ENCODE data around the gene GPX3. TPM values are rescaled to one million over a fixed set of nuclear protein-coding genes. Genes with fewer than 3 reads are reported as not detected.

Gene GPX3
- total and polyA plus RNA-seq, 3 donors from 2014 or later, result 119 to 224 (median 216) TPM

DNA sequence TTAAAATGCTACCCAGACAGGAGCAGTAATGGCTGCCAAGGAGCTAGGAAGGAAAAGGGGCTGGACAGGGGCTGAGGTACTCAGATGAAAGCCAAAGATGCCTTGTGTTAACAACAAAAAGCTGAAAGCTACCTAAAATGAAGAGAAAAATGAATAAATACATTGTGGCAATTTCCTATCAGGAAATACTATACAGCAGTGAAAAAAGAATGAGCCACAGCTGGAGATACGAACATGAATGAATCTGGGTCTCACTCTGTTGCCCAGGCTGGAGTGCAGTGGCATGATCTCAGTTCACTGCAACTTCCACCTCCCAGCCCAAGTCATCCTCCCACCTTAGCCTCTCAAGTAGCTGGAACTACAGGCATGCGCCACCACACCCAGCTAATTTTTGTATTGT, 54.2 kb downstream of the GPX3 start:
- no peak overlapping the region for H3K4me3 ChIP-seq
- H3K9me3 ChIP-seq, result no peaks in the 10 kb centered on the region
- H3K36me3 ChIP-seq (ENCODE audit: low read depth, missing control alignments), result no peaks in the 10 kb centered on the region
- WGBS, 2 donors, result 93 to 95% methylated on average over 2 of the region's 2 CpGs
- no peaks in the 10 kb centered on the region for H3K4me1 ChIP-seq
- no peak overlapping the region for H3K27ac ChIP-seq
- H3K27me3 ChIP-seq, result no peaks in the 10 kb centered on the region
- intact Hi-C loops (cut with DNase I; ENCODE audit: low total_unique reads), result no loop called here
- TF ChIP-seq POLR2A (IDR thresholded peaks at IDR 0.05) (no peak), CTCF (IDR thresholded peaks at IDR 0.05) (no peak)
- no peak for DNase-seq

GRCh38 chr5:151075698-151076331, 55.4 kb downstream of the GPX3 start:
- no peak for TF ChIP-seq POLR2A (IDR thresholded peaks at IDR 0.05)
- no peak for TF ChIP-seq CTCF (IDR thresholded peaks at IDR 0.05)
- H3K4me3 ChIP-seq, result no peak overlapping the region
- intact Hi-C loops (cut with DNase I; ENCODE audit: low total_unique reads), result no loop called here
- no peak overlapping the region for H3K27ac ChIP-seq
- H3K27me3 ChIP-seq, result no peaks in the 10 kb centered on the region
- H3K4me1 ChIP-seq, result peaks cover 5% of the 10 kb centered on the region
- 67 to 79% methylated on average over 4 to 5 of the region's 5 CpGs for WGBS, 2 donors
- no peaks in the 10 kb centered on the region for H3K9me3 ChIP-seq
- no peak for DNase-seq
- no peaks in the 10 kb centered on the region for H3K36me3 ChIP-seq (ENCODE audit: low read depth, missing control alignments)

DNA sequence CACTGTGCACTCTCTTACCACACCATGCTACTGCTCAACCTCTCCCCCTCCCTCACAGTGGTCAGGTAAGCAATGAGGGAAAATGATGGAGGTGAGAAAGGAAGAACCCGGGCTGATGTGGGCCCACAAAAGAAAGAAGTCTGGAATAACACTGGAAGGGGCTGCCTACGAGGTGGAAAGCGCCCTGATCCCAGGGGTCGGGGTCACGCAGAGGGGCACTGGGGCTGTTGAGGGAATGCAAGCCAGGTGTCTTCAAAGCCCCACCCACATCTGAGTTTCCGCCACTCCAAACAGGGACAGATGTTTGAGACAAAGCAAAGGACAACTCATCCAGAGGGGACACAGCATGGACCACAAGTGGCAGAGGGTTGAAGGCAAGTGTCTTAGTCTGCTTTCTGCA, 56.2 kb downstream of the GPX3 start:
- no peak overlapping the region for H3K27ac ChIP-seq
- intact Hi-C loops (cut with DNase I; ENCODE audit: low total_unique reads), result no loop called here
- no peak for TF ChIP-seq POLR2A (IDR thresholded peaks at IDR 0.05)
- no peak for TF ChIP-seq CTCF (IDR thresholded peaks at IDR 0.05)
- H3K9me3 ChIP-seq, result no peaks in the 10 kb centered on the region
- no peaks in the 10 kb centered on the region for H3K27me3 ChIP-seq
- no peaks in the 10 kb centered on the region for H3K36me3 ChIP-seq (ENCODE audit: low read depth, missing control alignments)
- H3K4me3 ChIP-seq, result no peak overlapping the region
- peaks cover 6% of the 10 kb centered on the region for H3K4me1 ChIP-seq
- 85 to 93% methylated on average over 6 of the region's 6 CpGs for WGBS, 2 donors
- DNase-seq, result no peak

DNA sequence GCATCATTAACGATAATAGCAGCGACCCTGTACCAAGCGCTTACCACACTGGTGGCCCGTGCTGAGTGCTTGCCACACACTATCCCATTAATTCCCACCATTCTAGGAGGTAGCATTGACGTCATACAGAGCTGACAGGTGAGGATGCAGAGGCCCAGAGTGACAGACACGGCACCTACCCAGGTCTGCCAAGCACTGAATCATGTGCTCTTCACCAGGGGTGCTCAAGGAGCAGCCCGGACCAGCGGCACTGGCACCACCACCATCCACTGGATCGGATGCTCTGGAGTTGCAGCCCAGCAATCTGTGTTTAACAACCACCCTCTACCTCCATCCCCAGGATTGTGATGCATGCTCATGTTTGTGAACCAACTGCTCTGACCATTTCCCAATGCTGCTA, 57.0 kb downstream of the GPX3 start:
- Histone ChIP-seq H3K9me3 (no peaks in the 10 kb centered on the region), H3K4me3 (no peak overlapping the region), H3K27me3 (no peaks in the 10 kb centered on the region), H3K27ac (no peak overlapping the region), H3K4me1 (peaks cover 14% of the 10 kb centered on the region), H3K36me3 (ENCODE audit: low read depth, missing control alignments) (no peaks in the 10 kb centered on the region)
- TF ChIP-seq CTCF (IDR thresholded peaks at IDR 0.05), result no peak
- no peak for TF ChIP-seq POLR2A (IDR thresholded peaks at IDR 0.05)
- 98 to 99% methylated on average over 9 of the region's 9 CpGs for WGBS, 2 donors
- no peak for DNase-seq
- intact Hi-C loops (cut with DNase I; ENCODE audit: low total_unique reads), result no loop called here

GRCh38 chr5:151077967-151078366, 57.6 kb downstream of the GPX3 start:
- TF ChIP-seq POLR2A (IDR thresholded peaks at IDR 0.05) (no peak), CTCF (IDR thresholded peaks at IDR 0.05) (no peak)
- no peak overlapping the region for H3K4me3 ChIP-seq
- no peak overlapping the region for H3K27ac ChIP-seq
- WGBS, 2 donors, result 86 to 91% methylated on average over 3 of the region's 3 CpGs
- DNase-seq, result no peak
- no peaks in the 10 kb centered on the region for H3K9me3 ChIP-seq
- intact Hi-C loops (cut with DNase I; ENCODE audit: low total_unique reads), result no loop called here
- no peaks in the 10 kb centered on the region for H3K36me3 ChIP-seq (ENCODE audit: low read depth, missing control alignments)
- peaks cover 15% of the 10 kb centered on the region for H3K4me1 ChIP-seq
- no peaks in the 10 kb centered on the region for H3K27me3 ChIP-seq

Data from testis (tissue), 3 donors.